Adrenal gland (tissue), 5 donors: ENCODE data around the gene PWWP3B.

Experiments
- CTCF ChIP-seq, 6 experiments: fragments of 450-650 bp in 4 of 6; fragments of 200-600 bp in 2 of 6; sonication (generic) in 1 of 6; IDR thresholded peaks; 1 replicate in 5 of 6; 2 replicates in 1 of 6; pipeline versions ENCODE4 v1.5.1 to v1.8.0; 2016 to 2021; ENCODE audit warnings: antibody characterized with exemption in 6 of 6, mild to moderate bottlenecking in 2 of 6, moderate library complexity in 1 of 6
- POLR2A ChIP-seq, 2 donors: fragments of 450-650 bp; IDR thresholded peaks; one replicate each; pipeline ENCODE4 v1.6.1; 2017; ENCODE audit warnings: antibody characterized with exemption in 2 of 2, mild to moderate bottlenecking in 2 of 2, moderate library complexity in 1 of 2
- donor health status: DM: no; HTN: no; CAD: no.

GRCh38 chrX:106171293-106171820 lies 3.3 kb downstream of the PWWP3B start:
- TF ChIP-seq CTCF (IDR thresholded peaks at IDR 0.05) (no peak), POLR2A (IDR thresholded peaks at IDR 0.05) (no peak)
